ENCODE data around the gene LRRC8C.

Gene LRRC8C

GRCh38 chr1:89682611-89683010, 49.7 kb downstream of the LRRC8C start:
- Histone ChIP-seq H3K4me3 (ENCODE audit: low read length) (no peak overlapping the region), H3K4me2 (ENCODE audit: low read length) (no peak overlapping the region), H3K9me3 (replicated peaks; ENCODE audit: low read length) (no peaks in the 10 kb centered on the region), H3K9ac (ENCODE audit: low read depth, low read length) (no peak overlapping the region), H3K4me1 (ENCODE audit: control insufficient read depth, insufficient read depth, low read length) (no peaks in the 10 kb centered on the region), H3K27me3 (ENCODE audit: control insufficient read depth, insufficient read depth, low read length) (no peaks in the 10 kb centered on the region), H3K36me3 (ENCODE audit: insufficient read depth, low read length) (no peaks in the 10 kb centered on the region)

DNA sequence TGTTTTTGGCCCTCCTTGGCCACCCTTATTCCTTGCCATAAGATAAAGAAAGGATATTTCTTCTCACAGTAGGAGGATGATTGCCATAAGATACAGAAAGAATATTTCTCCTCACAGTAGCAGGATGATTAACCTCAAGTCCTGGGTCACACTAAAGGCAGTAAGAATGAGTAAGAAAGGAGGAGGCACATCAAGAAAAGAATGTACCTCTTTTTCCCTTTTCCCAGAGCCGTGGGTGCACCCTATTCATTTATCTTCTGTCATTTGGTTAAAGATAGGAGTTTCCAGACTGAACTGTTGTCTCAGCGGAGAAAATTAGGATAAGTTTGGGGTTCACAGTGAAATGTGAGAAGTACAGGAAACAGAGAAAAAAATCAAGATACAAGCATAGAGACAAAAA, 52.5 kb downstream of the LRRC8C start:
- Histone ChIP-seq H3K4me2 (ENCODE audit: low read length) (no peak overlapping the region), H3K27me3 (ENCODE audit: control insufficient read depth, insufficient read depth, low read length) (no peaks in the 10 kb centered on the region)

GRCh38 chr1:89686520-89686919, 53.6 kb downstream of the LRRC8C start:
- Histone ChIP-seq H3K36me3 (ENCODE audit: insufficient read depth, low read length) (peaks cover 3% of the 10 kb centered on the region), H3K9me3 (replicated peaks; ENCODE audit: low read length) (no peaks in the 10 kb centered on the region), H3K4me3 (ENCODE audit: low read length) (no peak overlapping the region), H3K4me2 (ENCODE audit: low read length) (no peak overlapping the region), H3K4me1 (ENCODE audit: control insufficient read depth, insufficient read depth, low read length) (no peaks in the 10 kb centered on the region), H3K9ac (ENCODE audit: low read depth, low read length) (no peak overlapping the region), H3K27me3 (ENCODE audit: control insufficient read depth, insufficient read depth, low read length) (no peaks in the 10 kb centered on the region)

More for the DNA sequence above, 52.5 kb downstream of the LRRC8C start:
- Histone ChIP-seq H3K4me1 (ENCODE audit: control insufficient read depth, insufficient read depth, low read length) (no peaks in the 10 kb centered on the region), H3K9ac (ENCODE audit: low read depth, low read length) (no peak overlapping the region), H3K36me3 (ENCODE audit: insufficient read depth, low read length) (peaks cover 3% of the 10 kb centered on the region), H3K4me3 (ENCODE audit: low read length) (no peak overlapping the region), H3K9me3 (replicated peaks; ENCODE audit: low read length) (no peaks in the 10 kb centered on the region)

- Histone ChIP-seq H3K36me3 (ENCODE audit: insufficient read depth, low read length) (peaks cover 3% of the 10 kb centered on the region), H3K9ac (ENCODE audit: low read depth, low read length) (no peak overlapping the region), H3K4me2 (ENCODE audit: low read length) (no peak overlapping the region), H3K9me3 (replicated peaks; ENCODE audit: low read length) (no peaks in the 10 kb centered on the region), H3K4me3 (ENCODE audit: low read length) (no peak overlapping the region), H3K27me3 (ENCODE audit: control insufficient read depth, insufficient read depth, low read length) (no peaks in the 10 kb centered on the region), H3K4me1 (ENCODE audit: control insufficient read depth, insufficient read depth, low read length) (no peaks in the 10 kb centered on the region)
Observed at GRCh38 chr1:89687254-89687653, 54.3 kb downstream of the LRRC8C start.

DNA sequence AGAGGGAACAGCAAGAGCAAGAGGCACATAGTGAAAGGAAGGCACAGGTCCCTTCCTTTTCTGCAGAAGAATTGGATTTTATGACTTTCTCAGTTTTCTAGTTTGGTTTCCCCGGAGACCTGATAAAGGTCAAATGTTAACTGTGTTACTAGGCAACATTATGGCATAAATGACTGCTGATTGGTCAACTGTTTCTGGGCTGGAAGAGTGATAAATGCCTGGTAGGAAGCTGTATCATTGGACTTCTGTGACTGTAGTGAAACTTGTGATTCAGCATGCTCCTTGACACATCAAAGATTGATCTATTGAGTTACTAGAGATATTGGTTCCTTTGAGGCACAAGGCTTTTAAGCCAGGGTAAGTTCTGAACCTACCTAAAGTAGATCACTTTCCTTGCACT, 55.7 kb downstream of the LRRC8C start:
- H3K4me3 ChIP-seq (ENCODE audit: low read length): no peak overlapping the region
- no peaks in the 10 kb centered on the region for H3K9me3 ChIP-seq (replicated peaks; ENCODE audit: low read length)
- no peaks in the 10 kb centered on the region for H3K4me1 ChIP-seq (ENCODE audit: control insufficient read depth, insufficient read depth, low read length)
- no peak overlapping the region for H3K4me2 ChIP-seq (ENCODE audit: low read length)
- peaks cover 3% of the 10 kb centered on the region for H3K36me3 ChIP-seq (ENCODE audit: insufficient read depth, low read length)
- H3K9ac ChIP-seq (ENCODE audit: low read depth, low read length): no peak overlapping the region
- no peaks in the 10 kb centered on the region for H3K27me3 ChIP-seq (ENCODE audit: control insufficient read depth, insufficient read depth, low read length)

DNA sequence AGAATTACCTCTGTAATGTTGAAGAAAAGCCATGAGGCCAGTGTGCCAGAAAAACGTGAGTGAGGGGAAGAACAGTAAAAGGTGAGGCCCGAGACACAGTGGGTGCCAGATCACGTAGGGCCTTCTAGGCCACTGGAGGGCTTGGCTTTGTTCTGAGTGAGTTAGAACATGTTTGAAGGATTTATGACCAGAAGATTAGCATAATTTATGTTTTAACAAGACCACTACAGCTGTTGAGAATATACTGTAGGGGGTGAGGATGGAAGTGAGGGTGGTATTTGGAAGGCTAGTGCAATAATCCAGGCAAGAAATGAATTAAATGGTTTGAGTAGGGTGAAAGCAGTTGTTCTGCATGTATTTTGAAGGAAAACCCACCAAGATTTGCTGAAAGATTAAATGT, 56.3 kb downstream of the LRRC8C start:
- Histone ChIP-seq H3K9me3 (replicated peaks; ENCODE audit: low read length) (no peaks in the 10 kb centered on the region), H3K36me3 (ENCODE audit: insufficient read depth, low read length) (peaks cover 3% of the 10 kb centered on the region), H3K9ac (ENCODE audit: low read depth, low read length) (no peak overlapping the region), H3K4me2 (ENCODE audit: low read length) (no peak overlapping the region), H3K27me3 (ENCODE audit: control insufficient read depth, insufficient read depth, low read length) (no peaks in the 10 kb centered on the region), H3K4me3 (ENCODE audit: low read length) (no peak overlapping the region), H3K4me1 (ENCODE audit: control insufficient read depth, insufficient read depth, low read length) (no peaks in the 10 kb centered on the region)

DNA sequence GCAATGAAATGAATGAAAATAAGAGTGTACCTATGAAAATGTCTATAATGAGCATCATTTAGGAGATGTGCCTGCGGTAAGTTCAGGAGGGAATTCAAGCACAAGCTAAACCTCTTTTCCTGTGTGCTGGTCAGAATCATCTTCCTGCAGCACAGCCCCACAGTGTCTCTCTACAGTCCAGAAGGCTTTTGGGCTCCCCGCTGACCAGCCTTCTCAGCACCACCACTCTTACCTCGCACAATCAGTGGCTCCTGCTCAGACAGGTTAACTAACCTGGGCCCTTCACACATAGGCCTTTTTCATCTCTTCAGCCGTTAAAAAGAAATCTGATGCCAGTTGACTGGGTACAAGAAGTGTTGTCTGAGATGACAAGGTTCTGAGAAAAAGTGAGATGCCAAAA, 57.7 kb downstream of the LRRC8C start:
- no peak overlapping the region for H3K4me2 ChIP-seq (ENCODE audit: low read length)
- no peak overlapping the region for H3K4me3 ChIP-seq (ENCODE audit: low read length)
- H3K4me1 ChIP-seq (ENCODE audit: control insufficient read depth, insufficient read depth, low read length): no peaks in the 10 kb centered on the region
- H3K9me3 ChIP-seq (replicated peaks; ENCODE audit: low read length): no peaks in the 10 kb centered on the region
- peaks cover 3% of the 10 kb centered on the region for H3K36me3 ChIP-seq (ENCODE audit: insufficient read depth, low read length)
- no peaks in the 10 kb centered on the region for H3K27me3 ChIP-seq (ENCODE audit: control insufficient read depth, insufficient read depth, low read length)
- no peak overlapping the region for H3K9ac ChIP-seq (ENCODE audit: low read depth, low read length)

- Histone ChIP-seq H3K36me3 (ENCODE audit: insufficient read depth, low read length) (peaks cover 3% of the 10 kb centered on the region), H3K4me1 (ENCODE audit: control insufficient read depth, insufficient read depth, low read length) (no peaks in the 10 kb centered on the region), H3K9ac (ENCODE audit: low read depth, low read length) (no peak overlapping the region), H3K4me3 (ENCODE audit: low read length) (no peak overlapping the region), H3K9me3 (replicated peaks; ENCODE audit: low read length) (no peaks in the 10 kb centered on the region), H3K4me2 (ENCODE audit: low read length) (no peak overlapping the region), H3K27me3 (ENCODE audit: control insufficient read depth, insufficient read depth, low read length) (no peaks in the 10 kb centered on the region)
Observed at GRCh38 chr1:89692601-89693521, 59.9 kb downstream of the LRRC8C start.

DNA sequence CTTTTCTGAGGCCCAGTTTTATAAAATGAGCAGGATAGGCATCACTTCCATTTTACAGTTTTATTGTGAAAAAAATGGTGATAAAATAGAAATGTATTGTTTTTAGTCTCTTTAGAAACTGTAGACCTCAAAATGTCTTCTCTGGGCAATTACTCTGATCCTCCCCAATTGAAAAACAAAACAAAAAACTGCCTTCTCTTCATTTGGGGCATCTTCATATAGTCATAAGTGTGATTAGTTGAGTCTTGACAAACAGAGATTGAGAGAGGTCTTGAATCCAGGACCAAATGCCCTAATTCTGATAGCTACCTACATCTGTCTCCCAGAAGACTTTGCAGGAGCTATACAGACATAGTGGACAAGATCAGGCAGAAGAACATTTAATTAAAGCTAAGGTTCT, 62.9 kb downstream of the LRRC8C start:
- Histone ChIP-seq H3K27me3 (ENCODE audit: control insufficient read depth, insufficient read depth, low read length) (no peaks in the 10 kb centered on the region), H3K4me1 (ENCODE audit: control insufficient read depth, insufficient read depth, low read length) (no peaks in the 10 kb centered on the region), H3K9me3 (replicated peaks; ENCODE audit: low read length) (no peaks in the 10 kb centered on the region), H3K4me2 (ENCODE audit: low read length) (no peak overlapping the region), H3K9ac (ENCODE audit: low read depth, low read length) (no peak overlapping the region), H3K36me3 (ENCODE audit: insufficient read depth, low read length) (no peaks in the 10 kb centered on the region), H3K4me3 (ENCODE audit: low read length) (no peak overlapping the region)

- H3K4me1 ChIP-seq (ENCODE audit: control insufficient read depth, insufficient read depth, low read length): no peaks in the 10 kb centered on the region
- no peaks in the 10 kb centered on the region for H3K27me3 ChIP-seq (ENCODE audit: control insufficient read depth, insufficient read depth, low read length)
- no peaks in the 10 kb centered on the region for H3K9me3 ChIP-seq (replicated peaks; ENCODE audit: low read length)
Observed at GRCh38 chr1:89697383-89697782, 64.5 kb downstream of the LRRC8C start.

DNA sequence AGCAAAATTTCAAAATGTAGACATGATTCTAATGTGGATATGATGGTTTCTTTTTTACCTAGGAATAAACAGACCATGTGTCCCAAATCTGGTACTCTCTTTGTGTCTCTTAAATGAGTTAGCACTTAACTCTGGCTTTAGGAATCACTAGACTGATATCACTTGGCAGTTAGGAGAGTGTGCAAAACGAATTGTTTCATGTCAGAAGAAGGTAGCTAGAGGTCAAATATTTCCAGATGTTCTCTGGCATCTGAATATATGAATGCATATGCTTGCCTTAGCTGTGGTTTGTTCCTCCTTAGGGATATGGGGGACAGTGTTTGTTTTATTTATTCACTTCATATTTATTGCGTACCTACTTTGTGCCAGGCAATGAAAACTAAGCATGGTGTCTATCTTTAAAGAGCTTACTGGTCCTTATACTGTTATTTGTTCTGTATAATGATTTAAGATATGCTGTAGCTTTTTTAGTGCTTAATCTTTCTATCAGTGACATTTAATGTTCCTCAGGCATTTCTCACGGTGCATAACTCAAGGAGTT, 65.2 kb downstream of the LRRC8C start:
- H3K4me1 ChIP-seq (ENCODE audit: control insufficient read depth, insufficient read depth, low read length): no peaks in the 10 kb centered on the region
- no peak overlapping the region for H3K4me3 ChIP-seq (ENCODE audit: low read length)
- H3K9me3 ChIP-seq (replicated peaks; ENCODE audit: low read length): no peaks in the 10 kb centered on the region

More at GRCh38 chr1:89697383-89697782, 64.5 kb downstream of the LRRC8C start:
- Histone ChIP-seq H3K9ac (ENCODE audit: low read depth, low read length) (no peak overlapping the region), H3K4me3 (ENCODE audit: low read length) (no peak overlapping the region), H3K36me3 (ENCODE audit: insufficient read depth, low read length) (no peaks in the 10 kb centered on the region), H3K4me2 (ENCODE audit: low read length) (no peak overlapping the region)

GRCh38 chr1:89698624-89699023, 65.7 kb downstream of the LRRC8C start:
- Histone ChIP-seq H3K9ac (ENCODE audit: low read depth, low read length) (no peak overlapping the region), H3K27me3 (ENCODE audit: control insufficient read depth, insufficient read depth, low read length) (no peaks in the 10 kb centered on the region), H3K36me3 (ENCODE audit: insufficient read depth, low read length) (no peaks in the 10 kb centered on the region), H3K4me1 (ENCODE audit: control insufficient read depth, insufficient read depth, low read length) (no peaks in the 10 kb centered on the region), H3K4me3 (ENCODE audit: low read length) (no peak overlapping the region), H3K4me2 (ENCODE audit: low read length) (no peak overlapping the region), H3K9me3 (replicated peaks; ENCODE audit: low read length) (no peaks in the 10 kb centered on the region)

More for the DNA sequence above, 65.2 kb downstream of the LRRC8C start:
- no peaks in the 10 kb centered on the region for H3K36me3 ChIP-seq (ENCODE audit: insufficient read depth, low read length)
- no peak overlapping the region for H3K4me2 ChIP-seq (ENCODE audit: low read length)
- H3K27me3 ChIP-seq (ENCODE audit: control insufficient read depth, insufficient read depth, low read length): no peaks in the 10 kb centered on the region
- no peak overlapping the region for H3K9ac ChIP-seq (ENCODE audit: low read depth, low read length)
